K562 (cell line): ENCODE measurements around the gene NKX2-2. TPM values are rescaled to one million over a fixed set of nuclear protein-coding genes. Genes with fewer than 3 reads are reported as not detected.

Source experiments
- ATAC-seq: fragments of 200-7000 bp; cut with Tn5 transposase; 3 replicates; pipeline ENCODE4 v1.9.1; 2020; ENCODE audit warnings: moderate library complexity
- BruUV-seq: library from RNA; stranded (reverse); fragments of 400-500 nt; replicated peaks from 2 replicates; lab custom pipeline; 2021; lab: Mats Ljungman, UMichigan
- CTCF ChIA-PET: fragments of 300-600 bp; formaldehyde crosslinking; extraction: SDS; loops from one replicate; lab custom pipeline; 2021; ENCODE audit warnings: low intra/inter-chr PET ratio; lab: Yijun Ruan, JAX
- POLR2A ChIA-PET: fragments of 300-600, 350-650 bp; sonication (Branson Sonifier 250); formaldehyde crosslinking; extraction: SDS; loops from one replicate; lab custom pipeline; 2021; ENCODE audit warnings: antibody characterized with exemption, inconsistent platforms; lab: Yijun Ruan, JAX
- DNase-seq, 4 experiments: peaks; one replicate each; pipeline versions ENCODE4 v3.0.0 to v3.0.0-alpha.2; 2011 to 2018; ENCODE audit warnings: low spot score in 3 of 4, mixed read lengths in 3 of 4; ENCODE audit errors: extremely low read depth in 1 of 4
- FAIRE-seq: peaks from 2 replicates; lab custom pipeline; 2011; peaks lifted over from hg19 to GRCh38; lab: Jason Lieb, UNC
- H2AFZ ChIP-seq: 2 replicates; pipeline ENCODE4 v1.6.0; 2011; ENCODE audit warnings: low read depth, low read length, control low read depth, inconsistent platforms
- H3K27ac ChIP-seq: fragments of 200-600 bp; 3 replicates; pipeline ENCODE4 v1.8.0; 2011; ENCODE audit warnings: low read depth, mild to moderate bottlenecking, control low read depth, inconsistent platforms, low read length, moderate library complexity, mixed read lengths; ENCODE audit errors: extremely low read depth
- H3K27me3 ChIP-seq, 2 experiments: fragments of 300-600 bp in 1 of 2; 2 replicates in 1 of 2; 3 replicates in 1 of 2; pipeline versions ENCODE4 v1.6.0 to v1.8.0; 2011; ENCODE audit warnings: inconsistent platforms in 2 of 2, low read length in 2 of 2, mild to moderate bottlenecking in 1 of 2, mixed read lengths in 1 of 2, moderate library complexity in 1 of 2; ENCODE audit not compliant: control insufficient read depth in 2 of 2, insufficient read depth in 2 of 2
- H3K36me3 ChIP-seq: fragments of 300-600 bp; 3 replicates; pipeline ENCODE4 v1.8.0; 2011; ENCODE audit warnings: mild to moderate bottlenecking, low read length, inconsistent platforms; ENCODE audit not compliant: control insufficient read depth, insufficient read depth
- H3K4me1 ChIP-seq, 2 experiments: fragments of 200-600 bp in 1 of 2; replicated peaks in 1 of 2; 2 replicates in 1 of 2; 3 replicates in 1 of 2; pipeline versions ENCODE4 v1.5.1 to v1.8.0; 2011; ENCODE audit warnings: inconsistent platforms in 2 of 2, low read length in 2 of 2, mild to moderate bottlenecking in 1 of 2, mixed read lengths in 1 of 2, moderate library complexity in 1 of 2; ENCODE audit not compliant: control insufficient read depth in 2 of 2, insufficient read depth in 2 of 2
- H3K4me2 ChIP-seq: 2 replicates; pipeline ENCODE4 v1.6.1; 2011; ENCODE audit warnings: low read length, control low read depth, inconsistent platforms, mixed read lengths; ENCODE audit not compliant: insufficient read depth
- H3K4me3 ChIP-seq: fragments of 200-600 bp; sonication (generic), shearing (Covaris generic); 2 replicates; pipeline ENCODE4 v1.5.1; 2016; ENCODE audit warnings: control low read depth, inconsistent platforms
- H3K79me2 ChIP-seq: fragments of 200-600 bp; 3 replicates; pipeline ENCODE4 v1.8.0; 2011; ENCODE audit warnings: low read length, inconsistent platforms; ENCODE audit not compliant: control insufficient read depth, insufficient read depth
- H3K9ac ChIP-seq, 2 experiments: 2 replicates each; pipeline versions ENCODE4 v1.6.0 to v1.6.1; 2011; ENCODE audit warnings: low read depth in 2 of 2, low read length in 2 of 2, control low read depth in 1 of 2, inconsistent platforms in 1 of 2, mild to moderate bottlenecking in 1 of 2, mixed read lengths in 1 of 2; ENCODE audit not compliant: insufficient read depth in 1 of 2
- H3K9me1 ChIP-seq: one replicate; pipeline ENCODE4 v1.6.0; 2011; ENCODE audit warnings: inconsistent platforms, mild to moderate bottlenecking, low read length, moderate library complexity; ENCODE audit not compliant: control insufficient read depth, insufficient read depth
- H3K9me3 ChIP-seq: replicated peaks from 2 replicates; pipeline ENCODE4 v1.5.1; 2011; ENCODE audit warnings: low read depth, low read length, inconsistent platforms; ENCODE audit not compliant: control insufficient read depth, insufficient read depth
- H4K20me1 ChIP-seq: replicated peaks from 2 replicates; pipeline ENCODE4 v1.6.1; 2011; ENCODE audit warnings: low read length, inconsistent platforms, mixed read lengths; ENCODE audit not compliant: control insufficient read depth, insufficient read depth
- BCOR ChIP-seq: fragments of 450-650 bp; IDR thresholded peaks from 2 replicates; pipeline ENCODE4 v1.6.1; 2016
- ESRRA ChIP-seq: fragments of 450-650 bp; IDR thresholded peaks from 2 replicates; pipeline ENCODE4 v1.6.1; 2014; ENCODE audit warnings: low read depth, mild to moderate bottlenecking, moderate library complexity, borderline replicate concordance
- ETV5 ChIP-seq: sonication (generic); formaldehyde crosslinking; IDR thresholded peaks from 2 replicates; pipeline ENCODE4 v1.4.0; 2020; ENCODE audit warnings: low read depth, mild to moderate bottlenecking, missing genetic modification reagents
- MBD2 ChIP-seq: sonication (generic); IDR thresholded peaks from 2 replicates; pipeline ENCODE4 v1.6.1; 2016; ENCODE audit warnings: low read depth, borderline replicate concordance
- POLR2H ChIP-seq: IDR thresholded peaks from 2 replicates; pipeline ENCODE4 v1.6.1; 2016; ENCODE audit warnings: missing genetic modification characterization, low read depth, mild to moderate bottlenecking, control low read depth, missing compliant biosample characterization, moderate library complexity
- ZNF134 ChIP-seq: fragments of 250-450 bp; sonication (Bioruptor Pico); conservative IDR thresholded peaks from 2 replicates; pipeline ENCODE4 v1.4.0; 2020
- ZNF764 ChIP-seq: fragments of 250-450 bp; sonication (Bioruptor Pico); IDR thresholded peaks from 2 replicates; pipeline ENCODE4 v1.4.0; 2020; ENCODE audit warnings: low read depth, mild to moderate bottlenecking, moderate library complexity
- WGBS: fragments of 100-300 bp; shearing (Covaris generic); methylation state at CpG from one replicate; pipeline ENCODE4 v1.1.6; 2016; ENCODE audit warnings: low coverage, mixed read lengths; ENCODE audit not compliant: insufficient coverage; ENCODE audit errors: missing lambda C conversion rate; 5-methylcytosine and 5-hydroxymethylcytosine counted together
- in situ Hi-C: fragments of 300-500 bp; cut with MboI; formaldehyde crosslinking; loops from 4 replicates; pipeline ENCODE4 v1.15.0; 2018; ENCODE audit warnings: inconsistent platforms, mixed read lengths
- intact Hi-C: fragments of 100-400 bp; cut with micrococcal nuclease; formaldehyde crosslinking; loops from 2 replicates; pipeline ENCODE4 v1.14.2; 2022
- polyA plus RNA-seq, 8 experiments: library from polyadenylated mRNA; depleted of rRNA in 4 of 8; stranded (reverse) in 5 of 8; unstranded in 3 of 8; fragments of >200 nt; fragmentation: Nextera tagmentation in 2 of 8; fragmentation: Illumina TruSeq in 1 of 8; extraction: Ambion mirVana in 2 of 8; extraction: Trizol in 1 of 8; gene quantifications; 2 replicates each; pipeline versions ENCODE4 v1.2.1 to v1.2.3, GENCODE V29; 2011 to 2014; ENCODE audit warnings: inconsistent platforms in 1 of 8, missing spikeins in 1 of 8
- total RNA-seq, 7 experiments: library from RNA; depleted of rRNA in 6 of 7; stranded (reverse); fragments of >200 nt in 6 of 7; fragmentation: Illumina TruSeq in 2 of 7; extraction: Trizol in 2 of 7; gene quantifications; 2 replicates each; pipeline versions ENCODE4 v1.2.1 to v1.2.3, GENCODE V29; 2011 to 2021; ENCODE audit warnings: low replicate concordance in 1 of 7
- TF ChIP-seq, protein P1 (sequence below): fragments of 250-450 bp; sonication (Bioruptor Pico); IDR thresholded peaks from 2 replicates; pipeline ENCODE4 v1.8.0; 2022; ENCODE audit warnings: moderate library complexity, mild to moderate bottlenecking, inconsistent platforms

NKX2-2 gene
- total and polyA plus RNA-seq, 9 of the 15 experiments (the other 6 are each of a cell fraction or from before 2014, with no cell fraction given), result 0.04 TPM; not detected in 8

DNA sequence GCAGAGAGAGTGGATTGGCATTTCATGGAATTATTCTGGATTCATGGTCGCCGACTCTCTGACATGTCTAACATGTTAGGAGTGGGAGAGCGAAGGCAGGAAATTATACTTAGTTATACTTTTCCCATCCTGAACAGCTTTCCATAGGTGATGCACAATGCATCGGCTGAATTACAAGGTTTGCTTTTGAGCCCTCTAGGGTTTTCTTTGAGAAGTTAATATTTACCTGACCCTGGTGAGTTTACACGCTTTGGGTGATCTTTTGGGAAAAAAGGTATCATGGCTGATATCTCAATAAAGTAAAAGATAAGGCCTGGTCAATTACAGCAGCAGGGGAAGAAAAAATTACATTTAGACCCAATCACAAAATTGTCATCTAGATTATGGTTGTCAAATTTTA lies 14.0 kb upstream of the NKX2-2 start (continued):
- TF ChIP-seq ETV5, result no peak
- TF ChIP-seq, all 486 proteins: peak for 0

DNA sequence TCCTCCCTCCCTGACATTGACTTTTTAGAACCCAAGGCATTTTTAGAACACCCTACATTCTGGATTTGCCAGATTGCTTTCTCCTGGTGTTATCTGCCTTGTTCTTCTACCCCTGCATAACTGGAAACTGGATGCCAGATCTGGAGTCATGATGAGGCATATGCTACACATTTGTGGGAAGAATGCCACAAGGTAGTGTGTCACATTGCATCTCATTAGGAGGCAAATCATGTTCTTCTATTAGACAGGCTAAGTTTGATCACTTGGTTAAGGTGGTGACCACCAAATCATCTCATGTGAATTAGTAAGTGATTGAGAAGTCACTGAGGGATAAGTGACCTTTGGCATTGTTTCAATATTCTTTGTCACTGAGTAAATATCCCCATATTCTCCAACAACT lies 12.9 kb upstream of the NKX2-2 start:
- FAIRE-seq, result no peak
- Histone ChIP-seq H3K27ac (no peak overlapping the region), H2AFZ (no peak overlapping the region), H3K79me2 (no peaks in the 10 kb centered on the region), H3K9ac (no peak overlapping the region), H3K4me3 (no peak overlapping the region), H4K20me1 (no peaks in the 10 kb centered on the region), H3K9me1 (no peaks in the 10 kb centered on the region)
- intact Hi-C loops, result no loop called here
- POLR2A ChIA-PET, result no interaction called here
- in situ Hi-C loops, result no loop called here
- TF ChIP-seq MBD2 (no peak), ZNF134 (CRISPR knock-in tag) (no peak), ESRRA (no peak)
- TF ChIP-seq, all 486 proteins: peak for 0
- BruUV-seq, result no TSS peak
- Histone ChIP-seq H3K27me3 (no peaks in the 10 kb centered on the region; a peak in 1 of 5 replicates), H3K9me3 (no peaks in the 10 kb centered on the region), H3K4me1 (no peaks in the 10 kb centered on the region), H3K36me3 (no peaks in the 10 kb centered on the region), H3K4me2 (no peak overlapping the region)
- no peak for ATAC-seq
- DNase-seq, result no peak
- CTCF ChIA-PET, result no interaction called here

DNA sequence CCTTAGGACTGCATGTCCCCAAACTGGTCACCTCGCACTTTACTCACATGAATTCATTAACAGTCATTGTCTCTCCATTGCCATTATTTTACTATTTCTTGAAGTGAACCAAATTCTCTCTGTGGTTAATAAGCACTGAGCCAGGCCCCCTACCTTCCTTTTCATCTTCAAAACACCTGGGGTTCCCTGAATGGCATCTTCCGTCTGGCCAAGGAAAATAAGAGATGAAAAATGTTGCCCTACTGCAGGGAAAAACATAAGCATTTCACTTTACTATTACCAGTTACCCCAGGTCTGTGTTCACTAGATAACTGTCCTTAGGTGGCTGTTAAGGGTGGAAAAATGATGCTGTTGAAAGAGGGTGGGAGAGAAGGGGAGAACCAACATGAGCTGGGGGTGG lies 10.0 kb upstream of the NKX2-2 start:
- WGBS, result 6% methylated on average over 2 of the region's 2 CpGs
- no peaks in the 10 kb centered on the region for H3K9me3 ChIP-seq
- no peaks in the 10 kb centered on the region for H3K36me3 ChIP-seq
- no peak overlapping the region for H3K27ac ChIP-seq
- no peak overlapping the region for H3K4me3 ChIP-seq
- no peak for DNase-seq
- intact Hi-C loops, result no loop called here
- in situ Hi-C loops, result no loop called here
- no peaks in the 10 kb centered on the region for H3K4me1 ChIP-seq
- H3K27me3 ChIP-seq, result no peaks in the 10 kb centered on the region; a peak in 1 of 5 replicates
- FAIRE-seq, result no peak
- ChIA-PET POLR2A (no interaction called here), CTCF (no interaction called here)
- no peaks in the 10 kb centered on the region for H3K79me2 ChIP-seq
- H3K9me1 ChIP-seq, result no peaks in the 10 kb centered on the region
- H4K20me1 ChIP-seq, result no peaks in the 10 kb centered on the region
- no peak overlapping the region for H3K9ac ChIP-seq
- ATAC-seq, result no peak
- no peak overlapping the region for H2AFZ ChIP-seq
- H3K4me2 ChIP-seq, result no peak overlapping the region
- TF ChIP-seq BCOR (no peak), ZNF764 (no peak), POLR2H (tag) (no peak)
- TF ChIP-seq, protein P1, sequence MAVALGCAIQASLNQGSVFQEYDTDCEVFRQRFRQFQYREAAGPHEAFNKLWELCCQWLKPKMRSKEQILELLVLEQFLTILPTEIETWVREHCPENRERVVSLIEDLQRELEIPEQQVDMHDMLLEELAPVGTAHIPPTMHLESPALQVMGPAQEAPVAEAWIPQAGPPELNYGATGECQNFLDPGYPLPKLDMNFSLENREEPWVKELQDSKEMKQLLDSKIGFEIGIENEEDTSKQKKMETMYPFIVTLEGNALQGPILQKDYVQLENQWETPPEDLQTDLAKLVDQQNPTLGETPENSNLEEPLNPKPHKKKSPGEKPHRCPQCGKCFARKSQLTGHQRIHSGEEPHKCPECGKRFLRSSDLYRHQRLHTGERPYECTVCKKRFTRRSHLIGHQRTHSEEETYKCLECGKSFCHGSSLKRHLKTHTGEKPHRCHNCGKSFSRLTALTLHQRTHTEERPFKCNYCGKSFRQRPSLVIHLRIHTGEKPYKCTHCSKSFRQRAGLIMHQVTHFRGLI (CRISPR knock-in tag), result no peak
- no TSS peak for BruUV-seq
